AG04449 (cell line): ENCODE data around the gene CAVIN4.

ENCODE experiments used
- CTCF ChIA-PET: fragments of 350-600 bp; formaldehyde crosslinking; extraction: SDS; loops from one replicate; lab custom pipeline; 2021; ENCODE audit warnings: antibody characterized with exemption; lab: Yijun Ruan, JAX
- POLR2A ChIA-PET: fragments of 400-600, 350-600 bp; formaldehyde crosslinking; extraction: SDS; loops from one replicate; lab custom pipeline; 2020; ENCODE audit warnings: antibody characterized with exemption, inconsistent platforms; lab: Yijun Ruan, JAX
- DNase-seq: peaks from one replicate; pipeline ENCODE4 v3.0.0-alpha.2; 2010; ENCODE audit warnings: low read depth, low spot score
- H3K4me3 ChIP-seq: 2 replicates; pipeline ENCODE4 v1.5.1; 2011; ENCODE audit warnings: low read depth, mild to moderate bottlenecking, control low read depth, low read length
- TF ChIP-seq, protein P1 (sequence below): IDR thresholded peaks from one replicate; pipeline ENCODE4 v1.5.1; 2011; ENCODE audit warnings: mild to moderate bottlenecking, moderate library complexity, low read length, control low read depth, inconsistent platforms; ENCODE audit not compliant: insufficient read depth; ENCODE audit errors: missing control alignments

CAVIN4 gene

DNA sequence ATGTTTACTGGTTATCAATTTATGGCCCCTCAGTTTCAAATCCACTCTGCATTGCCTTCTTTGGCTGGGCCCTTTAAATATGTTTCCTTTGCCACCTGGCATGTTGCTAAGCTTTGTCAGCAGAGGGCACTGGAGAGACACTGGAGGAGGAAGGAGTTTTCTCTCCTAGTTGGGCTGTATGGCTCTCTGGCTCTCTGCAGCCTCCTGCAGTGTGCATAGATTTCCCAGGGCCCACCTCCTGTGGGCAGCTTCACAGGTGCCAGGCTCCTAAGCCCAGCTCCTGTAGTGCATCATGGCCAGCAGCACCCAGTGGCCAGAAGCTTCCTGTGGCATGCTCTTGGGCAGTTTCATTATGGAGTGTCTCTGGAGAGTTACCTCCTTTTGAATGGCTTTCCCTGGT lies 23.3 kb downstream of the CAVIN4 start:
- TF ChIP-seq, protein P1, sequence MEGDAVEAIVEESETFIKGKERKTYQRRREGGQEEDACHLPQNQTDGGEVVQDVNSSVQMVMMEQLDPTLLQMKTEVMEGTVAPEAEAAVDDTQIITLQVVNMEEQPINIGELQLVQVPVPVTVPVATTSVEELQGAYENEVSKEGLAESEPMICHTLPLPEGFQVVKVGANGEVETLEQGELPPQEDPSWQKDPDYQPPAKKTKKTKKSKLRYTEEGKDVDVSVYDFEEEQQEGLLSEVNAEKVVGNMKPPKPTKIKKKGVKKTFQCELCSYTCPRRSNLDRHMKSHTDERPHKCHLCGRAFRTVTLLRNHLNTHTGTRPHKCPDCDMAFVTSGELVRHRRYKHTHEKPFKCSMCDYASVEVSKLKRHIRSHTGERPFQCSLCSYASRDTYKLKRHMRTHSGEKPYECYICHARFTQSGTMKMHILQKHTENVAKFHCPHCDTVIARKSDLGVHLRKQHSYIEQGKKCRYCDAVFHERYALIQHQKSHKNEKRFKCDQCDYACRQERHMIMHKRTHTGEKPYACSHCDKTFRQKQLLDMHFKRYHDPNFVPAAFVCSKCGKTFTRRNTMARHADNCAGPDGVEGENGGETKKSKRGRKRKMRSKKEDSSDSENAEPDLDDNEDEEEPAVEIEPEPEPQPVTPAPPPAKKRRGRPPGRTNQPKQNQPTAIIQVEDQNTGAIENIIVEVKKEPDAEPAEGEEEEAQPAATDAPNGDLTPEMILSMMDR: peak; percentile 74
- ChIA-PET POLR2A (no interaction called here), CTCF (interaction anchor here (0.7 to 8.5 kb wide), 48 partner anchors 9 to 1492 kb away, joined by 3 to 215 read pairs (median 5); partner anchors contain the start of genes CAVIN4 and TEX10)
- H3K4me3 ChIP-seq: no peak overlapping the region
- no peak for DNase-seq

DNA sequence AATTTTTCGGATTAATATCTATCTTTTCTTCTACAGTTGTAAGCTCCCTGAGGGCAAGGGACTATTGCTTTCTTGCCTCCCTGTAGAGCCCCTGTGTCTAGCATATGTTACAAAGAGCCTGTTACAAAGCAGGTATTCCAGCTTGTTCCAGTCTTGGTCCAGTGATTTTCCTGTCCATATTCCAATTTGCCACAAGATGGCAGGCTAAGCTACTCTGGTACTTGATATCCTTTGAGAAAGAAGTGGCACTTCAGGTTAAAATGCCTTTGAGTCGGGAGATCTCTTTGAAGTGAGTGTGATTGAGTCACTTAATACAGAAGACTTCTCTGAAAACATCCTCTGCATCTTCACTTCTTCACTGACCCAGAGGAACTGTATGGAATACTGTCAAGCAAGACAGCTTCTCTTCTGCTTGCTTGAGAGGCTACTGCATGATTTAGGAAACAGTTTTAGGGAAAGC lies 24.5 kb downstream of the CAVIN4 start:
- POLR2A ChIA-PET: no interaction called here
- no peak for DNase-seq
- H3K4me3 ChIP-seq: no peak overlapping the region
- TF ChIP-seq, protein P1: peak; percentile 62
- CTCF ChIA-PET: interaction anchor here (0.7 to 8.5 kb wide), 43 partner anchors 8 to 1418 kb away, joined by 3 to 215 read pairs (median 5); partner anchors contain the start of gene CAVIN4

DNA sequence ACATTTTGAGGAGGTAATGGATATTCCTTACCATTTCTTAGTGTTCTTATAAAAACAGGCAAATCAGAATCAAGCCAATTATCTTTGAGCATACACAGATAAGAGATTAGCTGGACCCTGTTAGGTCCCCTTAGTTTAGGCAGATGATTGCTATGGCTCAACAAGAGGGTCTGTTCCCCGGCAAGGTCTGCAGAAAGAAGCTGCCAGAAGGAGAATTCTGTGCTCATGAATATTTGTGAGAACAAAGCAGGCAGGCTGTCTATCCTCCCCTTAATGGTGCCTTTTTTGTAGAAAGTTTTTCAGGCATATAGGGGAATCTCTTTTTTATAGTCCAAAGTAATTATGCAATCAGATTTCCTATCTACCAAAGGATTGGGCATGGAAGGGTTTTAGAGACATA lies 27.5 kb downstream of the CAVIN4 start:
- DNase-seq: no peak
- TF ChIP-seq, protein P1: no peak
- CTCF ChIA-PET: no interaction called here
- no peak overlapping the region for H3K4me3 ChIP-seq
- POLR2A ChIA-PET: no interaction called here

DNA sequence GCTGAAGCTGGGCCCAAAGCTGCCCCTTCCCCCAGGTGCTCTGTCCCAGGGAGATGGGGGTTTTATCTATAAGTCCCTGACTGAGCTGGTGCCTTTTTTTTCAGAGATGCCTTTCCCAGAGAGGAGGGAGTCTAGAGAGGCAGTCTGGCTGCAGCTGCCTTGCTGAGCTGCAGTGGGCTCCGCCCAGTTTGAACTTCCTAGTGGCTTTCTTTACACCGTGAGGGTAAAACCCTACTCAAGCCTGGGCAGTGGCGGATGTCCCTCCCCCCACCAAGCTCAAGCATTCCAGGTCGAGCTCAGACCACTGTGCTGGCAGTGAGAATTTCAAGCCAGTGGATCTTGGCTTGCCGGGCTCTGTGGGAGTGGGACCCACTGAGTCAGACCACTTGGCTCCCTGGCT lies 41.3 kb downstream of the CAVIN4 start:
- ChIA-PET POLR2A (no interaction called here), CTCF (interaction anchor here (3.7 kb wide), 1 partner anchor 17 kb away, joined by 19 read pairs; no protein-coding TSS in a partner anchor)
- no peak for DNase-seq
- H3K4me3 ChIP-seq: no peak overlapping the region
- TF ChIP-seq, protein P1: no peak

DNA sequence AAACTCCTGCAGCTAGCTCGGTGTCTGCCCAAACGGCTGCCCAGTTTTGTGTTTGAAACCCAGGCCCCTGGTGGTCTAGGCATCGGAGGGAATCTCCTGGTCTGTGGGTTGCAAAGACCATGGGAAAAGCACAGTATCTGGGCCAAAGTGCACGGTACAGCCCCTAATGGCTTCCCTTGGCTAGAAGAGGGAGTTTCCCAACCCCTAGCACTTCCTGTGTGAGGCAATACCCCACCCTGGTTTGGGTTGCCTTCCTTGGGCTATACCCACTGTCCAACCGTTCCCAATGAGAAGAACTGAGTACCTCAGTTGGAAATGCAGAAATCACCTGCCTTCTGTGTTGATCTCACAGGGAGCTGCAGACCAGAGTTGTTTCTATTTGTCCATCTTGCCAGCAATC lies 41.8 kb downstream of the CAVIN4 start:
- TF ChIP-seq, protein P1: no peak
- ChIA-PET POLR2A (no interaction called here), CTCF (interaction anchor here (3.7 kb wide), 1 partner anchor 18 kb away, joined by 19 read pairs; no protein-coding TSS in a partner anchor)
- DNase-seq: no peak
- H3K4me3 ChIP-seq: no peak overlapping the region

DNA sequence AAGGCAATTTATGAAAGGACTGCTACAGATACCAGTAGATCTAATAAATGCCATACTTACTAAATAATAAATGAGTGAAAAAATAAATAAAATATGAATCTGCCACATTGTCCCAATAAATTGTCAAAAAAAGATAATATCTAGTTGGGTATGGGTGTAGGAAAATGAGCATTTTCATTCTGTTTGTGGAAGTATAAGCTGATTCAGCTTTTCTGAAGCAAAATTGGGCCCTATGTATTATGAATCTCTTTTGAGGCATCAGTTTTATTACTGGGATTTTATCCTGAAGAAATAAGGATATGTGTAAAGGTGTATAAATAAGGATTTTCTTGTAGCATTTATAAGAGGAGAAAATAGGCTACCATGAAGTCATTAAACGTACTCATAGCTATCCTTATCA lies 46.1 kb downstream of the CAVIN4 start:
- CTCF ChIA-PET: interaction anchor here (1.1 kb wide), 1 partner anchor 23 kb away, joined by 3 read pairs; no protein-coding TSS in a partner anchor
- TF ChIP-seq, protein P1: no peak
- POLR2A ChIA-PET: no interaction called here
- H3K4me3 ChIP-seq: no peak overlapping the region
- DNase-seq: no peak
